GM12874 (cell line): ENCODE results near the gene KCNK2.

ENCODE experiments used
- TF ChIP-seq, protein P1 (sequence below): IDR thresholded peaks from 2 replicates; pipeline ENCODE4 v1.5.1; 2011; ENCODE audit warnings: low read depth, mild to moderate bottlenecking, control low read depth, low read length, moderate library complexity; ENCODE audit not compliant: insufficient read depth

KCNK2 gene

GRCh38 chr1:215285013-215285800 is 202.7 kb downstream of the KCNK2 start:
- TF ChIP-seq, protein P1, sequence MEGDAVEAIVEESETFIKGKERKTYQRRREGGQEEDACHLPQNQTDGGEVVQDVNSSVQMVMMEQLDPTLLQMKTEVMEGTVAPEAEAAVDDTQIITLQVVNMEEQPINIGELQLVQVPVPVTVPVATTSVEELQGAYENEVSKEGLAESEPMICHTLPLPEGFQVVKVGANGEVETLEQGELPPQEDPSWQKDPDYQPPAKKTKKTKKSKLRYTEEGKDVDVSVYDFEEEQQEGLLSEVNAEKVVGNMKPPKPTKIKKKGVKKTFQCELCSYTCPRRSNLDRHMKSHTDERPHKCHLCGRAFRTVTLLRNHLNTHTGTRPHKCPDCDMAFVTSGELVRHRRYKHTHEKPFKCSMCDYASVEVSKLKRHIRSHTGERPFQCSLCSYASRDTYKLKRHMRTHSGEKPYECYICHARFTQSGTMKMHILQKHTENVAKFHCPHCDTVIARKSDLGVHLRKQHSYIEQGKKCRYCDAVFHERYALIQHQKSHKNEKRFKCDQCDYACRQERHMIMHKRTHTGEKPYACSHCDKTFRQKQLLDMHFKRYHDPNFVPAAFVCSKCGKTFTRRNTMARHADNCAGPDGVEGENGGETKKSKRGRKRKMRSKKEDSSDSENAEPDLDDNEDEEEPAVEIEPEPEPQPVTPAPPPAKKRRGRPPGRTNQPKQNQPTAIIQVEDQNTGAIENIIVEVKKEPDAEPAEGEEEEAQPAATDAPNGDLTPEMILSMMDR, result no peak
